ENCODE results near the gene CFAP300. TPM values are rescaled to one million over a fixed set of nuclear protein-coding genes. Genes with fewer than 3 reads are reported as not detected.
A peak's percentile ranks its signal among the peaks of the same experiment; 100 is the strongest.

Gene CFAP300
- total RNA-seq (ENCODE audit: unreplicated experiment), result 1.4 TPM
- long read RNA-seq, partial matches to known transcripts, result 0 of 1 reads
- long read RNA-seq, other reads (novel, unspliced or antisense), result 1 of 1 reads

DNA sequence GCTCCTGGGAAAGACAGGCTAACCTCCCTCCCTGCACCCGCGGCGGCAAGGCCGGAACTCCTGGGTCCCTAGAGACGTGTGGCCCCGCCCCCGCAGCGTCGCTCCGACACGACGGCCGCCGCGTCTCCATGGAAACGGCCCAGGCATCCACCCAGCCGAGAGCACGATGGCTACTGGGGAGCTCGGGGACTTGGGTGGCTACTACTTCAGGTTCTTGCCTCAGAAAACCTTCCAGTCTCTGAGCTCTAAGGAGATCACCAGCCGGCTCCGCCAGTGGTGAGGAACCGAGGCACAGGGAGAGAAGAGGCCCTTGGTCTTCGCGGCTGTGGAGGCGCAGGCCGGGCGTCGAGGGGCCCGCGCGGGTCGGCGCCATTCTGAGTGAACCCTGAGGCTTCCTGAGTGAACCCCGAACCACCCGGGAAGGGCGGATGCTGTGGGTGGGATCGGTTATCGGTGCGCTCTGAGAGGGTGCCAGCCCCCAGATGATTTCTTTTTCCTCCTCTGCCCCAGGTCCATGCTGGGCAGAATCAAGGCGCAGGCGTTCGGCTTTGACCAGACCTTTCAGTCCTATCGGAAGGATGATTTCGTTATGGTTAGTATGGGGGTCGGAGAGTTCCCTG is at the start of gene CFAP300:
Gene CFAP300, plus strand, starts transcription at position 133 of the 620 bp plus-strand sequence. Its CDS starts 34 bp downstream, at position 167.
- Mint-ChIP-seq H3K9me3 (ENCODE audit: unreplicated experiment) (no peaks in the 10 kb centered on the region), H3K27me3 (ENCODE audit: unreplicated experiment) (no peaks in the 10 kb centered on the region), H3K27ac (ENCODE audit: unreplicated experiment) (peak within 1 kb of the TSS; percentile 62), H3K4me3 (ENCODE audit: unreplicated experiment) (peak within 1 kb of the TSS; percentile 86), H3K36me3 (ENCODE audit: unreplicated experiment) (no peaks in the 10 kb centered on the region), H3K4me1 (ENCODE audit: low read depth, unreplicated experiment) (no peaks in the 10 kb centered on the region)
- DNase-seq, result peak; percentile 93
- TF ChIP-seq, protein P1, sequence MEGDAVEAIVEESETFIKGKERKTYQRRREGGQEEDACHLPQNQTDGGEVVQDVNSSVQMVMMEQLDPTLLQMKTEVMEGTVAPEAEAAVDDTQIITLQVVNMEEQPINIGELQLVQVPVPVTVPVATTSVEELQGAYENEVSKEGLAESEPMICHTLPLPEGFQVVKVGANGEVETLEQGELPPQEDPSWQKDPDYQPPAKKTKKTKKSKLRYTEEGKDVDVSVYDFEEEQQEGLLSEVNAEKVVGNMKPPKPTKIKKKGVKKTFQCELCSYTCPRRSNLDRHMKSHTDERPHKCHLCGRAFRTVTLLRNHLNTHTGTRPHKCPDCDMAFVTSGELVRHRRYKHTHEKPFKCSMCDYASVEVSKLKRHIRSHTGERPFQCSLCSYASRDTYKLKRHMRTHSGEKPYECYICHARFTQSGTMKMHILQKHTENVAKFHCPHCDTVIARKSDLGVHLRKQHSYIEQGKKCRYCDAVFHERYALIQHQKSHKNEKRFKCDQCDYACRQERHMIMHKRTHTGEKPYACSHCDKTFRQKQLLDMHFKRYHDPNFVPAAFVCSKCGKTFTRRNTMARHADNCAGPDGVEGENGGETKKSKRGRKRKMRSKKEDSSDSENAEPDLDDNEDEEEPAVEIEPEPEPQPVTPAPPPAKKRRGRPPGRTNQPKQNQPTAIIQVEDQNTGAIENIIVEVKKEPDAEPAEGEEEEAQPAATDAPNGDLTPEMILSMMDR (IDR thresholded peaks at IDR 0.05; ENCODE audit: partially characterized antibody, unreplicated experiment), result no peak

DNA sequence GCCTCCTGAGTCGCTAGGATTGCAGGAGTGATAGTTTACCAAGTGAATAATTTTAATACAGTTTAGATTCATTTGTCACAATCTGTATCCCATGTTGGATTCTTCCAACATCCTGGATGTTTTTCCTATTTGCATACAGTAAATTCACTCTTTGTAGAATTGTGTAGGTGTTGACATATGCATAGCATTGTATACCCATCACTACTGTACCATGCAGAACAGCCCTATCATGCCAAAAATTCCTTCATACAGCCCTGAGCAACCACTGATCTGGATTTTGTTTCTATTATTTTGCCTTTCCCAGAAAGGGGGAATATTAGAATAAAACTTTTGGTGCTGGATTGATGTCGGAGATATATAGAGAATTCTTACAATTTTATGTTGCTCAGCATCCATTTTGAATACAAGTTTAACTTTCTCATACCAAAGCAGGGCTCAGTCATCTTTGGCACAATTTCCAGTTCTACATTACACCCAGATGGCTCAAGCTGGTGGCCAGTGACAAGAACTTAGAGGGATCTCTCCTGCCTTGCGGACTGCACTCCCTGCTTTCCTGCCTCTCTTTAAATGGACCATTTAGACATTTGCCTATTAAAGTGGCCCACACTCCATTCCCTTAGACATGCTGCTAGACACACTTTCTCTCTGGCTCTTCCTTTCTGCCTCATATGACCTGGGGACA is 45.4 kb upstream of the CFAP300 start:
- TF ChIP-seq, protein P1 (IDR thresholded peaks at IDR 0.05; ENCODE audit: partially characterized antibody, unreplicated experiment), result no peak
- DNase-seq, result no peak
- Mint-ChIP-seq H3K9me3 (ENCODE audit: unreplicated experiment) (no peaks in the 10 kb centered on the region), H3K36me3 (ENCODE audit: unreplicated experiment) (no peaks in the 10 kb centered on the region), H3K4me1 (ENCODE audit: low read depth, unreplicated experiment) (no peaks in the 10 kb centered on the region), H3K27ac (ENCODE audit: unreplicated experiment) (no peak overlapping the region), H3K27me3 (ENCODE audit: unreplicated experiment) (no peaks in the 10 kb centered on the region), H3K4me3 (ENCODE audit: unreplicated experiment) (no peak overlapping the region)

DNA sequence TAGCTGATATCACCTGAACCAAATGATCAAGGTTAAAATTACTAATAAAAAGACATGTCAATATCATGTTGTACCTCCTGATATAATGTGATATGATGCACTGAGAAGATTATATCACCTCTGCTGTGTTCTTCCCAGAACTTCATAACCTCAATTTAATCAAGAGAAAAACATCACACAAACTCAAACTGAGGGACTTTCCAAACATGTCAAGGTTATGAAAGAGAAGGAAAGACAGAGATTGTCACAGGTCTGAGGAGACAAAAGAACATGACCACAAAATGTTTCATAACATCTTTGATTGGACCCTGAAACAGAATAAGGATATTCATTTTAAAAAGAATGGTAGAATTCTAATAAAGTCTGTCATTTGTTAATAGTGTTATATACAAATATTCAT is 43.0 kb upstream of the CFAP300 start:
- H3K4me3 Mint-ChIP-seq (ENCODE audit: unreplicated experiment), result no peak overlapping the region
- DNase-seq, result no peak
- no peaks in the 10 kb centered on the region for H3K4me1 Mint-ChIP-seq (ENCODE audit: low read depth, unreplicated experiment)
- H3K27ac Mint-ChIP-seq (ENCODE audit: unreplicated experiment), result no peak overlapping the region
- TF ChIP-seq, protein P1 (IDR thresholded peaks at IDR 0.05; ENCODE audit: partially characterized antibody, unreplicated experiment), result no peak
- no peaks in the 10 kb centered on the region for H3K36me3 Mint-ChIP-seq (ENCODE audit: unreplicated experiment)
- H3K9me3 Mint-ChIP-seq (ENCODE audit: unreplicated experiment), result no peaks in the 10 kb centered on the region
- no peaks in the 10 kb centered on the region for H3K27me3 Mint-ChIP-seq (ENCODE audit: unreplicated experiment)

DNA sequence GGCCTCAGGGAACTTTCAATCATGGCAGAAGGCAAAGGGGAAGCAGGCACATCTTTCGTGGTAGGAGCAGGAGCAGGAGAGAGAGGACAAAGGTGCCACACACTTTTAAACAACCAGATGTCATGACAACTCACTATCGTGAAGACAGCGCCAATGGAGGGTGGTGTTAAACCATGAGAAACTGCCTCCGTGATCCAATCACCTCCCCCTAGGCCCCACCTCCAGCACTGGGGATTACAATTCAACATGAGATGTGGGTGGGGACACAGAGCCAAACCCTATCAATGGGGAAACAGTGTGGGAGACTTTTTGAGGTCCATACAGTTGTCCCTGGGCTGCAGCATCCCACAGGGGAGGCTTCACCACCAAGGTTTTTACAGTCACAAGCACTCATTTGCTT is 41.9 kb upstream of the CFAP300 start:
- TF ChIP-seq, protein P1 (IDR thresholded peaks at IDR 0.05; ENCODE audit: partially characterized antibody, unreplicated experiment), result no peak

More for the DNA sequence above, 41.9 kb upstream of the CFAP300 start:
- H3K4me3 Mint-ChIP-seq (ENCODE audit: unreplicated experiment), result no peak overlapping the region
- no peaks in the 10 kb centered on the region for H3K9me3 Mint-ChIP-seq (ENCODE audit: unreplicated experiment)
- no peak for DNase-seq
- no peaks in the 10 kb centered on the region for H3K4me1 Mint-ChIP-seq (ENCODE audit: low read depth, unreplicated experiment)
- no peaks in the 10 kb centered on the region for H3K27me3 Mint-ChIP-seq (ENCODE audit: unreplicated experiment)
- no peaks in the 10 kb centered on the region for H3K36me3 Mint-ChIP-seq (ENCODE audit: unreplicated experiment)
- H3K27ac Mint-ChIP-seq (ENCODE audit: unreplicated experiment), result no peak overlapping the region
